PC-9 (cell line): ENCODE results near the gene BMERB1. TPM values are rescaled to one million over a fixed set of nuclear protein-coding genes. Genes with fewer than 3 reads are reported as not detected.
A peak's percentile ranks its signal among the peaks of the same experiment; 100 is the strongest.
"Not testable (repeated sequence)": the region's sequence is repeated elsewhere in the genome, so short reads cannot be mapped to it uniquely, and the experiment has no call there.

Source experiments
- BruUV-seq: library from RNA; stranded (reverse); fragments of 400-500 nt; replicated peaks from 2 replicates; lab custom pipeline; 2021; lab: Mats Ljungman, UMichigan
- CTCF ChIA-PET: fragments of 300-600 bp; sonication (Branson Sonifier 250); formaldehyde crosslinking; loops from one replicate; lab custom pipeline; 2022; ENCODE audit warnings: antibody characterized with exemption; lab: Charles Lee
- POLR2A ChIA-PET: fragments of 300-600 bp; sonication (Branson Sonifier 250); formaldehyde crosslinking; loops from one replicate; lab custom pipeline; 2022; ENCODE audit warnings: antibody characterized with exemption; ENCODE audit not compliant: unreplicated experiment; lab: Charles Lee
- DNase-seq, 2 experiments: peaks; one replicate each; pipeline versions ENCODE4 v3.0.0 to v3.0.0-alpha.2; 2015 to 2022; ENCODE audit warnings: mixed read lengths in 1 of 2
- H2AFZ ChIP-seq: fragments of 200-600 bp; sonication (generic); 2 replicates; pipeline ENCODE4 v1.8.1; 2017; ENCODE audit warnings: antibody characterized with exemption
- H3F3A ChIP-seq: fragments of 200-600 bp; sonication (generic); 2 replicates; pipeline ENCODE4 v1.8.1; 2017; ENCODE audit warnings: antibody characterized with exemption, mild to moderate bottlenecking, low read depth; ENCODE audit not compliant: insufficient read depth
- H3K27ac ChIP-seq: fragments of 200-600 bp; sonication (generic); 2 replicates; pipeline ENCODE4 v1.6.1; 2016; ENCODE audit warnings: mixed run types
- H3K27me3 ChIP-seq: fragments of 200-600 bp; sonication (generic); 2 replicates; pipeline ENCODE4 v1.6.1; 2016; ENCODE audit warnings: low read depth, mixed run types; ENCODE audit not compliant: insufficient read depth
- H3K36me3 ChIP-seq: fragments of 200-600 bp; sonication (generic); 2 replicates; pipeline ENCODE4 v1.6.1; 2016; ENCODE audit warnings: low read depth, mixed run types
- H3K4me1 ChIP-seq: fragments of 200-600 bp; sonication (generic); replicated peaks from 2 replicates; pipeline ENCODE4 v1.6.1; 2016; ENCODE audit warnings: mixed run types; ENCODE audit not compliant: insufficient read depth
- H3K4me2 ChIP-seq: fragments of 200-600 bp; sonication (generic); 2 replicates; pipeline ENCODE4 v1.6.1; 2017; ENCODE audit warnings: mixed run types
- H3K4me3 ChIP-seq: fragments of 200-600 bp; sonication (generic); 2 replicates; pipeline ENCODE4 v1.6.1; 2016; ENCODE audit warnings: mixed run types
- H3K79me2 ChIP-seq: fragments of 200-600 bp; sonication (generic); 2 replicates; pipeline ENCODE4 v1.6.1; 2017; ENCODE audit warnings: low read depth, mixed run types
- H3K9me2 ChIP-seq: fragments of 200-600 bp; sonication (generic); 2 replicates; pipeline ENCODE4 v1.8.1; 2017; ENCODE audit warnings: mild to moderate bottlenecking; ENCODE audit not compliant: insufficient read depth
- H3K9me3 ChIP-seq: fragments of 200-600 bp; sonication (generic); 2 replicates; pipeline ENCODE4 v1.8.1; 2016; ENCODE audit warnings: low read depth; ENCODE audit not compliant: insufficient read depth
- H4K20me1 ChIP-seq: fragments of 200-600 bp; sonication (generic); 2 replicates; pipeline ENCODE4 v1.8.1; 2017; ENCODE audit not compliant: insufficient read depth
- CTCF ChIP-seq: fragments of 200-600 bp; sonication (generic); conservative IDR thresholded peaks from 2 replicates; pipeline ENCODE4 v1.6.1; 2017; ENCODE audit warnings: mixed run types, antibody characterized with exemption, mild to moderate bottlenecking, moderate library complexity
- EZH2 ChIP-seq: fragments of 200-600 bp; sonication (generic); IDR thresholded peaks from 2 replicates; pipeline ENCODE4 v1.8.0; 2017; ENCODE audit warnings: antibody characterized with exemption, low read depth
- intact Hi-C: fragments of 100-400 bp; cut with micrococcal nuclease; formaldehyde crosslinking; loops from one replicate; pipeline ENCODE4 v1.10.0; 2022; ENCODE audit not compliant: unreplicated experiment
- total RNA-seq: library from RNA; stranded (reverse); gene quantifications from 2 replicates; pipeline ENCODE4 v1.2.3, GENCODE V29; 2021

Gene BMERB1
- total RNA-seq, 1 experiment from 2014 or later = 4.3 TPM

DNA sequence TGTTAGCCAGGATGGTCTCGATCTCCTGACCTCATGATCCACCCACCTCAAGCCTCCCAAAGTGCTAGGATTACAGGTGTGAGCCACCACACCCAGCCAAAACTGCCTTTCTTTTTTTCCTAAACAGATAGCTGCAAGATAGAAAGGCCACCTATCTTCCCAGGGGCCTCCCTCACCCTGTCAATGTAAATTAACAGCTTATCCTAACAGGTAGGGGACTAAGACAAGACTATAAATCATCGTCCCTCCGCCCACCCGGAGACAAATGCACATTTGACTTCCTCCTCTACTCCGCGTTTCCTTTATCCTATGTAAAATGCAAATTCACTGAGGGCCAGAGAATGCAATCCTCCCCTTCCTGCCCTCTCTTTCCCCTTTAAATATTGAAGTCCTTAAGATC, 137.2 kb downstream of the BMERB1 start:
- intact Hi-C loops = no loop called here
- Histone ChIP-seq H3K4me1 (peaks cover 58% of the 10 kb centered on the region), H3K36me3 (no peaks in the 10 kb centered on the region), H3K4me2 (peak overlapping the region; percentile 50), H3K9me3 (0 out of 2 replicates have a peak, but pooled peaks cover 4% of the 10 kb centered on the region), H4K20me1 (no peaks in the 10 kb centered on the region), H3K4me3 (no peak overlapping the region), H3K27ac (peak overlapping the region; percentile 79), H3K9me2 (no peaks in the 10 kb centered on the region), H3K79me2 (no peaks in the 10 kb centered on the region), H3K27me3 (no peaks in the 10 kb centered on the region), H2AFZ (no peak overlapping the region), H3F3A (peaks cover 36% of the 10 kb centered on the region)
- POLR2A ChIA-PET = no interaction called here
- BruUV-seq = no TSS peak
- CTCF ChIA-PET = interaction anchor here (0.6 kb wide), 1 partner anchor 82 kb away, joined by 5 read pairs; no protein-coding TSS in a partner anchor
- TF ChIP-seq CTCF (no peak), EZH2 (no peak)
- no peak for DNase-seq

- CTCF ChIA-PET = no interaction called here
- POLR2A ChIA-PET = no interaction called here
- no peak overlapping the region for H2AFZ ChIP-seq
- peaks cover 67% of the 10 kb centered on the region for H3K4me1 ChIP-seq
- no peaks in the 10 kb centered on the region for H4K20me1 ChIP-seq
- no TSS peak for BruUV-seq
- H3K79me2 ChIP-seq = no peaks in the 10 kb centered on the region
- peak overlapping the region; percentile 50 for H3K4me2 ChIP-seq
- peak in 1 of 2 experiments; percentile 69 for DNase-seq
- H3K4me3 ChIP-seq = no peak overlapping the region
- H3K27ac ChIP-seq = peak overlapping the region; percentile 79
- H3F3A ChIP-seq = peaks cover 43% of the 10 kb centered on the region
- intact Hi-C loops = no loop called here
- no peaks in the 10 kb centered on the region for H3K9me2 ChIP-seq
- H3K9me3 ChIP-seq = 0 out of 2 replicates have a peak, but pooled peaks cover 8% of the 10 kb centered on the region
- no peaks in the 10 kb centered on the region for H3K36me3 ChIP-seq
- H3K27me3 ChIP-seq = no peaks in the 10 kb centered on the region
- no peak for TF ChIP-seq CTCF
- no peak for TF ChIP-seq EZH2
These were observed 138.1 kb downstream of the BMERB1 start for GRCh38 chr16:15572329-15573001.

GRCh38 chr16:15573274-15573895, 139.0 kb downstream of the BMERB1 start:
- H3K4me3 ChIP-seq = no peak overlapping the region
- TF ChIP-seq EZH2 (no peak), CTCF (no peak)
- POLR2A ChIA-PET = interaction anchor here (0.7 kb wide), 1 partner anchor 41 kb away, joined by 9 read pairs; no protein-coding TSS in a partner anchor

GRCh38 chr16:15573896-15574613, 139.7 kb downstream of the BMERB1 start:
- H3K9me2 ChIP-seq, H2AFZ ChIP-seq, H3K79me2 ChIP-seq, CTCF ChIA-PET, H3K36me3 ChIP-seq, DNase-seq, H3K4me3 ChIP-seq, intact Hi-C loops, BruUV-seq, H3K9me3 ChIP-seq, H3K27me3 ChIP-seq, H4K20me1 ChIP-seq: not testable (repeated sequence)
- Histone ChIP-seq H3F3A (peaks cover 43% of the 10 kb centered on the region), H3K4me1 (peaks cover 71% of the 10 kb centered on the region), H3K4me2 (peak overlapping the region; percentile 50), H3K27ac (peak overlapping the region; percentile 79)
- POLR2A ChIA-PET = interaction anchor here (0.7 kb wide), 1 partner anchor 40 kb away, joined by 9 read pairs; no protein-coding TSS in a partner anchor

More at GRCh38 chr16:15573274-15573895, 139.0 kb downstream of the BMERB1 start:
- peak overlapping the region; percentile 50 for H3K4me2 ChIP-seq
- H3K9me3 ChIP-seq = 0 out of 2 replicates have a peak, but pooled peaks cover 8% of the 10 kb centered on the region
- intact Hi-C loops = no loop called here
- H2AFZ ChIP-seq = no peak overlapping the region
- H4K20me1 ChIP-seq = no peaks in the 10 kb centered on the region
- H3K27me3 ChIP-seq = no peaks in the 10 kb centered on the region
- CTCF ChIA-PET = no interaction called here
- no peaks in the 10 kb centered on the region for H3K79me2 ChIP-seq
- H3K27ac ChIP-seq = peak overlapping the region; percentile 79
- DNase-seq = peak in 1 of 2 experiments; percentile 73
- H3K4me1 ChIP-seq = peaks cover 71% of the 10 kb centered on the region
- peaks cover 43% of the 10 kb centered on the region for H3F3A ChIP-seq
- no peaks in the 10 kb centered on the region for H3K9me2 ChIP-seq
- BruUV-seq = no TSS peak
- no peaks in the 10 kb centered on the region for H3K36me3 ChIP-seq
